Cardiac muscle cell (in vitro differentiated cells and primary cell): ENCODE results near the gene THEMIS. TPM values are rescaled to one million over a fixed set of nuclear protein-coding genes. Genes with fewer than 3 reads are reported as not detected.

Source experiments
- DNase-seq, 2 donors: peaks; one replicate each; pipeline versions ENCODE4 v3.0.0 to v3.0.0-alpha.2; 2010 to 2017; ENCODE audit warnings: low read depth in 1 of 2, low spot score in 1 of 2
- H3K27ac ChIP-seq: fragments of 200-600 bp; sonication (generic); 2 replicates; pipeline ENCODE4 v1.5.1; 2016
- H3K27me3 ChIP-seq: fragments of 200-600 bp; sonication (generic); 2 replicates; pipeline ENCODE4 v1.6.0; 2016; ENCODE audit warnings: control low read depth
- H3K36me3 ChIP-seq: fragments of 200-600 bp; sonication (generic); 2 replicates; pipeline ENCODE4 v1.5.1; 2016; ENCODE audit warnings: control low read depth
- H3K4me1 ChIP-seq: fragments of 200-600 bp; sonication (generic); 2 replicates; pipeline ENCODE4 v1.8.1; 2017; ENCODE audit warnings: low read depth, mild to moderate bottlenecking, mixed run types
- H3K4me3 ChIP-seq: fragments of 200-600 bp; sonication (generic); 2 replicates; pipeline ENCODE4 v1.5.1; 2016; ENCODE audit warnings: mild to moderate bottlenecking
- H3K9me3 ChIP-seq: fragments of 200-600 bp; sonication (generic); 2 replicates; pipeline ENCODE4 v1.5.1; 2017; ENCODE audit warnings: low read depth, mild to moderate bottlenecking, control low read depth
- CTCF ChIP-seq: IDR thresholded peaks from 2 replicates; pipeline ENCODE4 v1.5.1; 2012; ENCODE audit warnings: low read depth, mild to moderate bottlenecking, low read length
- polyA plus RNA-seq: library from polyadenylated mRNA; unstranded; fragments of >200 nt; fragmentation: Nextera tagmentation; extraction: Ambion mirVana; gene quantifications from 2 replicates; pipeline ENCODE4 v1.2.1, GENCODE V29; 2016
- total RNA-seq: library from RNA; depleted of rRNA; stranded (reverse); fragments of >200 nt; gene quantifications from 2 replicates; pipeline ENCODE4 v1.2.3, GENCODE V29; 2016

THEMIS gene
- total and polyA plus RNA-seq, 2 experiments from 2014 or later: 0.06 TPM; not detected in 1

DNA sequence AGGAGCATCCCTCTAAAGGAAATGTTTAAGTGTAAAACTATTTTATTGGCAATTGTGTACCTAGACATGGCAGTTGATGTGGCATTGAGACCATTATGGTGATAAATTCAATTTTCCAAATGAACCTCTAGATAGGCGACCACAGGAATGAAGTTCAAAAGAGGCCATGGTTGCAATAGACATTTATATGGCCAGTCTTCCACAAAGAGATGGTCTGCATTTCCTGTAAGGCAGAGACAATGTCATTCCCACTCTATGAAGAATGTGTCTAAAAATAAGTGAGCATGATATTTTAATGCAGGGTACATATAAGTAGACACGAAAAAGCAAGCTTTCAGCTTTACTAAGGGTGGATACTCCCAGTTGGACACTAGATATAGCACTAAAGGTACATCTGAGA is 40.9 kb downstream of the THEMIS start:
- DNase-seq: no peak
- no peaks in the 10 kb centered on the region for H3K36me3 ChIP-seq
- H3K4me1 ChIP-seq: no peaks in the 10 kb centered on the region
- H3K9me3 ChIP-seq: no peaks in the 10 kb centered on the region
- H3K27me3 ChIP-seq: no peaks in the 10 kb centered on the region
- TF ChIP-seq CTCF: no peak
- no peak overlapping the region for H3K4me3 ChIP-seq
- no peak overlapping the region for H3K27ac ChIP-seq

DNA sequence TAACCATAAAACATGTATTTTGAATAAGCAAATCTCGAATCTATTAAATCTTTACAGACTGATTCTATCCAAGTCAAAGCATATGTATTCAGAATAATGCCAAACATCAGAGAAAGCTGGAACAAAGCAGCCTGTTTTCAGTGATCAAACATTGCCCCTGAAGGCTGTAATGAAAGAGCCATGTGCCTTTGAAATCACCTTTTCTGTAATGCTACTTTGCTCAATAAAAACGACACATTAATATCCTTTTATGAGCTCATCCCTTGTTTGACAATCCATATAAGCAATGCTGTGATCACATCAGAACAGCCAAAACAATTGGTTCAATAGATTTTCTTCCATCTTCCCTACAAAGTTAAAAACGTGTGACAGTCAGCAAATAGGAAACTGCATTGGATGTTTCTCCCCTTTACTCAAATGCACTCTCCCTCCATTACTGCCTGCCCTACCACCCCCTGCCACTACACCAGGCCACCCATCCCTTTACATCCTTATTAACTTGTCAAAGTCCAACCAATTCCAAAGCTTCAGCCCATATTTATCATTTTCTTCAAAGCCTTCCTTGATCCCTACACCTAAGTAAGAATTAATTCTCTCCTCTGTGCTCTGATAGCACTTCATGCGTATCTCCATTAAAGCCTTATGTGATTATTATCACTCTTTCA is 42.0 kb downstream of the THEMIS start:
- no peak overlapping the region for H3K27ac ChIP-seq
- H3K9me3 ChIP-seq: no peaks in the 10 kb centered on the region
- H3K4me3 ChIP-seq: no peak overlapping the region

GRCh38 chr6:127857051-127857637 is 43.7 kb downstream of the THEMIS start:
- Histone ChIP-seq H3K27ac (no peak overlapping the region), H3K36me3 (no peaks in the 10 kb centered on the region), H3K27me3 (no peaks in the 10 kb centered on the region), H3K4me1 (no peaks in the 10 kb centered on the region), H3K4me3 (no peak overlapping the region), H3K9me3 (no peaks in the 10 kb centered on the region)
- TF ChIP-seq CTCF: no peak
- DNase-seq: peak in 1 of 2 donors; percentile 51

More for the DNA sequence above, 42.0 kb downstream of the THEMIS start:
- Histone ChIP-seq H3K36me3 (no peaks in the 10 kb centered on the region), H3K4me1 (no peaks in the 10 kb centered on the region), H3K27me3 (no peaks in the 10 kb centered on the region)
- DNase-seq: no peak
- TF ChIP-seq CTCF: no peak

DNA sequence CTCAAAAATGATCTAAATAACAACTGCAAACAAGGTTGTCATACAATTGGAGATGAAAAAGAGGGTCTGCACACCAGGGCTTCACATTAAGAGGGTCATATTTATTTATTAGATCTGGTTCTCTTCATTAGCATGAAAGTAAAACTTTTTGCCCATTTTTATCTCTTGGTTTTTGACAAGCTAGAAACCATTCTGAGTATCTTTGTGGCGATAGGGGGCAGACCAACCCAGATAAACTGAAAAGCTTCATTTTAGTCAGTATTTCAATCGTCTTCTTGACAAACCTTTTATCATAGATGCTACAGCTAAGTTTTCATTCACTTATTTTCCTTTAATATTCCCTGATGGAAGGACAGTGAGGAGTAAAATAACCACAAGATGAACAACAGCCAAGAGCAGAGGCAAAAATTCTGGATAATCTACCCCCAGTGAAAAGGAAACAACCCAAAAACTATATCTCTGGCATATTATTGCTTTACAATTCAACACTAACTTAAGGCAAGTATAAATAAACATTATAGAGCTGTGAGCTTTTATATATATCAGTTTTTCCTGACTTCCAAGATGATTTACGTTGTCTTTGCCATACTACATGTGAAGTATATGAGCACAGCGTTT is 45.2 kb downstream of the THEMIS start:
- no peaks in the 10 kb centered on the region for H3K4me1 ChIP-seq
- TF ChIP-seq CTCF: peak; percentile 63
- DNase-seq: peak; percentile 32 to 61
- no peaks in the 10 kb centered on the region for H3K9me3 ChIP-seq
- no peak overlapping the region for H3K4me3 ChIP-seq
- no peaks in the 10 kb centered on the region for H3K36me3 ChIP-seq
- no peak overlapping the region for H3K27ac ChIP-seq
- no peaks in the 10 kb centered on the region for H3K27me3 ChIP-seq

DNA sequence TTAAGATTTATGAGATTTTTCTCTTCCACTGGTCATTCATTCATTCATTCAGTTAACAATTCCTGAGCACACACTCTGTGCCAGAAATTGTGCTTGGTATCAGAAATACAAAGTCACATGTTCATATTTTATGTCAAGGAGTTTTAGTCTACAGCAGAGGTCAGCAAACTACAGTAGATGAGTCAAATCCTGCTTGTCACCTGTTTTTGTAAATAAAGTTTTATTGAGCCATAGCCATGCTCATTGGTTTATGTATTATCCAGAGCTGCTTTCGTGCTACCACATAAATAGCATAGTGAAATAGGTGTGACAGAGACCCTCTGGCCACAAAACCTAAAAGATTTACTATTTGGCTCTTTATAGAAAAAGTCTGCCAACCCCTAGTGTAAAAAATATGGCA is 46.8 kb downstream of the THEMIS start:
- Histone ChIP-seq H3K4me3 (no peak overlapping the region), H3K36me3 (no peaks in the 10 kb centered on the region), H3K9me3 (no peaks in the 10 kb centered on the region), H3K4me1 (no peaks in the 10 kb centered on the region), H3K27ac (no peak overlapping the region), H3K27me3 (no peaks in the 10 kb centered on the region)
- no peak for TF ChIP-seq CTCF
- DNase-seq: peak in 1 of 2 donors; percentile 7
